ENCODE data around the gene SEMA3E.
"Not testable (repeated sequence)": the region's sequence is repeated elsewhere in the genome, so short reads cannot be mapped to it uniquely, and the experiment has no call there.

Gene SEMA3E

GRCh38 chr7:83686416-83686815 lies 37.5 kb upstream of the SEMA3E start:
- POLR2A ChIA-PET: no interaction called here
- Histone ChIP-seq H3K4me3 (ENCODE audit: control insufficient read depth in 1 of 7, extremely low read depth in 1 of 7, insufficient read depth in 4 of 7, low read depth in 2 of 7, low read length in 6 of 7) (no peak overlapping the region), H3K27ac (ENCODE audit: insufficient read depth in 1 of 2, low read depth in 1 of 2, low read length in 2 of 2, poor library complexity in 1 of 2, severe bottlenecking in 2 of 2) (no peak overlapping the region), H3K4me1 (ENCODE audit: control extremely low read depth in 1 of 4, control insufficient read depth in 4 of 4, insufficient read depth in 4 of 4, low read length in 3 of 4) (no peaks in the 10 kb centered on the region), H3K9me3 (ENCODE audit: control extremely low read depth in 1 of 5, control insufficient read depth in 4 of 5, insufficient read depth in 2 of 5, low read depth in 1 of 5, low read length in 4 of 5) (no peaks in the 10 kb centered on the region), H3K27me3 (replicated peaks in 2 of 5; ENCODE audit: control insufficient read depth in 4 of 5, insufficient read depth in 5 of 5, low read length in 4 of 5) (no peaks in the 10 kb centered on the region), H3K36me3 (ENCODE audit: control insufficient read depth in 4 of 4, insufficient read depth in 4 of 4, low read length in 3 of 4) (no peaks in the 10 kb centered on the region)
- no CpG with 5 or more reads among the region's 1 CpG for WGBS (ENCODE audit: insufficient coverage)
- no peak for DNase-seq
- CTCF ChIA-PET: no interaction called here

- Histone ChIP-seq H3K4me3 (ENCODE audit: control insufficient read depth in 1 of 7, extremely low read depth in 1 of 7, insufficient read depth in 4 of 7, low read depth in 2 of 7, low read length in 6 of 7) (no peak overlapping the region), H3K4me1 (ENCODE audit: control extremely low read depth in 1 of 4, control insufficient read depth in 4 of 4, insufficient read depth in 4 of 4, low read length in 3 of 4) (no peaks in the 10 kb centered on the region), H3K27me3 (replicated peaks in 2 of 5; ENCODE audit: control insufficient read depth in 4 of 5, insufficient read depth in 5 of 5, low read length in 4 of 5) (no peaks in the 10 kb centered on the region), H3K36me3 (ENCODE audit: control insufficient read depth in 4 of 4, insufficient read depth in 4 of 4, low read length in 3 of 4) (no peaks in the 10 kb centered on the region), H3K9me3 (ENCODE audit: control extremely low read depth in 1 of 5, control insufficient read depth in 4 of 5, insufficient read depth in 2 of 5, low read depth in 1 of 5, low read length in 4 of 5) (no peaks in the 10 kb centered on the region), H3K27ac (ENCODE audit: insufficient read depth in 1 of 2, low read depth in 1 of 2, low read length in 2 of 2, poor library complexity in 1 of 2, severe bottlenecking in 2 of 2) (no peak overlapping the region)
- 89% methylated on average over 1 of the region's 3 CpGs for WGBS (ENCODE audit: insufficient coverage)
- DNase-seq: no peak
- POLR2A ChIA-PET: no interaction called here
- CTCF ChIA-PET: no interaction called here
Observed at GRCh38 chr7:83684928-83685327, 36.0 kb upstream of the SEMA3E start.

GRCh38 chr7:83681200-83681778 lies 32.4 kb upstream of the SEMA3E start:
- Histone ChIP-seq H3K4me1 (ENCODE audit: control extremely low read depth in 1 of 4, control insufficient read depth in 4 of 4, insufficient read depth in 4 of 4, low read length in 3 of 4) (no peaks in the 10 kb centered on the region), H3K36me3 (ENCODE audit: control insufficient read depth in 4 of 4, insufficient read depth in 4 of 4, low read length in 3 of 4) (no peaks in the 10 kb centered on the region), H3K9me3 (ENCODE audit: control extremely low read depth in 1 of 5, control insufficient read depth in 4 of 5, insufficient read depth in 2 of 5, low read depth in 1 of 5, low read length in 4 of 5) (no peaks in the 10 kb centered on the region), H3K27ac (ENCODE audit: insufficient read depth in 1 of 2, low read depth in 1 of 2, low read length in 2 of 2, poor library complexity in 1 of 2, severe bottlenecking in 2 of 2) (no peak overlapping the region), H3K27me3 (replicated peaks in 2 of 5; ENCODE audit: control insufficient read depth in 4 of 5, insufficient read depth in 5 of 5, low read length in 4 of 5) (no peaks in the 10 kb centered on the region), H3K4me3 (ENCODE audit: control insufficient read depth in 1 of 7, extremely low read depth in 1 of 7, insufficient read depth in 4 of 7, low read depth in 2 of 7, low read length in 6 of 7) (no peak overlapping the region)
- no peak for DNase-seq
- CTCF ChIA-PET: no interaction called here
- POLR2A ChIA-PET: no interaction called here
- 93% methylated on average over 4 of the region's 4 CpGs for WGBS (ENCODE audit: insufficient coverage)

GRCh38 chr7:83677180-83677866 lies 28.4 kb upstream of the SEMA3E start:
- ChIA-PET POLR2A (no interaction called here), CTCF (interaction anchor here (0.7 kb wide), 1 partner anchor 19 kb away, joined by 3 read pairs; no protein-coding TSS in a partner anchor)
- Histone ChIP-seq H3K27ac (ENCODE audit: insufficient read depth in 1 of 2, low read depth in 1 of 2, low read length in 2 of 2, poor library complexity in 1 of 2, severe bottlenecking in 2 of 2) (no peak overlapping the region), H3K4me3 (ENCODE audit: control insufficient read depth in 1 of 7, extremely low read depth in 1 of 7, insufficient read depth in 4 of 7, low read depth in 2 of 7, low read length in 6 of 7) (no peak overlapping the region), H3K9me3 (ENCODE audit: control extremely low read depth in 1 of 5, control insufficient read depth in 4 of 5, insufficient read depth in 2 of 5, low read depth in 1 of 5, low read length in 4 of 5) (no peaks in the 10 kb centered on the region), H3K36me3 (ENCODE audit: control insufficient read depth in 4 of 4, insufficient read depth in 4 of 4, low read length in 3 of 4) (no peaks in the 10 kb centered on the region), H3K27me3 (replicated peaks in 2 of 5; ENCODE audit: control insufficient read depth in 4 of 5, insufficient read depth in 5 of 5, low read length in 4 of 5) (no peaks in the 10 kb centered on the region), H3K4me1 (ENCODE audit: control extremely low read depth in 1 of 4, control insufficient read depth in 4 of 4, insufficient read depth in 4 of 4, low read length in 3 of 4) (no peaks in the 10 kb centered on the region)
- DNase-seq: no peak
- WGBS (ENCODE audit: insufficient coverage): 84% methylated on average over 4 of the region's 4 CpGs

- H3K4me1 ChIP-seq (ENCODE audit: control extremely low read depth in 1 of 4, control insufficient read depth in 4 of 4, insufficient read depth in 4 of 4, low read length in 3 of 4); H3K27me3 ChIP-seq (replicated peaks in 2 of 5; ENCODE audit: control insufficient read depth in 4 of 5, insufficient read depth in 5 of 5, low read length in 4 of 5); DNase-seq; H3K9me3 ChIP-seq (ENCODE audit: control extremely low read depth in 1 of 5, control insufficient read depth in 4 of 5, insufficient read depth in 2 of 5, low read depth in 1 of 5, low read length in 4 of 5); CTCF ChIA-PET; H3K4me3 ChIP-seq (ENCODE audit: control insufficient read depth in 1 of 7, extremely low read depth in 1 of 7, insufficient read depth in 4 of 7, low read depth in 2 of 7, low read length in 6 of 7); H3K27ac ChIP-seq (ENCODE audit: insufficient read depth in 1 of 2, low read depth in 1 of 2, low read length in 2 of 2, poor library complexity in 1 of 2, severe bottlenecking in 2 of 2); POLR2A ChIA-PET; H3K36me3 ChIP-seq (ENCODE audit: control insufficient read depth in 4 of 4, insufficient read depth in 4 of 4, low read length in 3 of 4): not testable (repeated sequence)
- over 99% methylated on average over 24 of the region's 28 CpGs for WGBS (ENCODE audit: insufficient coverage)
Observed at GRCh38 chr7:83673291-83673690, 24.4 kb upstream of the SEMA3E start.

- no peak overlapping the region for H3K27ac ChIP-seq (ENCODE audit: insufficient read depth in 1 of 2, low read depth in 1 of 2, low read length in 2 of 2, poor library complexity in 1 of 2, severe bottlenecking in 2 of 2)
- no peak for DNase-seq
- WGBS (ENCODE audit: insufficient coverage): no CpG with 5 or more reads among the region's 2 CpGs
- CTCF ChIA-PET: no interaction called here
- POLR2A ChIA-PET: no interaction called here
- H3K9me3 ChIP-seq (ENCODE audit: control extremely low read depth in 1 of 5, control insufficient read depth in 4 of 5, insufficient read depth in 2 of 5, low read depth in 1 of 5, low read length in 4 of 5): no peaks in the 10 kb centered on the region
- H3K4me1 ChIP-seq (ENCODE audit: control extremely low read depth in 1 of 4, control insufficient read depth in 4 of 4, insufficient read depth in 4 of 4, low read length in 3 of 4): no peaks in the 10 kb centered on the region
- H3K4me3 ChIP-seq (ENCODE audit: control insufficient read depth in 1 of 7, extremely low read depth in 1 of 7, insufficient read depth in 4 of 7, low read depth in 2 of 7, low read length in 6 of 7): no peak overlapping the region
- H3K27me3 ChIP-seq (replicated peaks in 2 of 5; ENCODE audit: control insufficient read depth in 4 of 5, insufficient read depth in 5 of 5, low read length in 4 of 5): no peaks in the 10 kb centered on the region
- H3K36me3 ChIP-seq (ENCODE audit: control insufficient read depth in 4 of 4, insufficient read depth in 4 of 4, low read length in 3 of 4): no peaks in the 10 kb centered on the region
Observed at GRCh38 chr7:83672157-83672556, 23.2 kb upstream of the SEMA3E start.

GRCh38 chr7:83663131-83663530 lies 14.2 kb upstream of the SEMA3E start:
- H3K4me3 ChIP-seq (ENCODE audit: control insufficient read depth in 1 of 7, extremely low read depth in 1 of 7, insufficient read depth in 4 of 7, low read depth in 2 of 7, low read length in 6 of 7): no peak overlapping the region
- no peak for DNase-seq
- no peaks in the 10 kb centered on the region for H3K36me3 ChIP-seq (ENCODE audit: control insufficient read depth in 4 of 4, insufficient read depth in 4 of 4, low read length in 3 of 4)
- H3K4me1 ChIP-seq (ENCODE audit: control extremely low read depth in 1 of 4, control insufficient read depth in 4 of 4, insufficient read depth in 4 of 4, low read length in 3 of 4): no peaks in the 10 kb centered on the region
- CTCF ChIA-PET: no interaction called here
- POLR2A ChIA-PET: no interaction called here
- WGBS (ENCODE audit: insufficient coverage): 100% methylated on average over 2 of the region's 4 CpGs
- H3K9me3 ChIP-seq (ENCODE audit: control extremely low read depth in 1 of 5, control insufficient read depth in 4 of 5, insufficient read depth in 2 of 5, low read depth in 1 of 5, low read length in 4 of 5): no peaks in the 10 kb centered on the region
- no peak overlapping the region for H3K27ac ChIP-seq (ENCODE audit: insufficient read depth in 1 of 2, low read depth in 1 of 2, low read length in 2 of 2, poor library complexity in 1 of 2, severe bottlenecking in 2 of 2)
- H3K27me3 ChIP-seq (replicated peaks in 2 of 5; ENCODE audit: control insufficient read depth in 4 of 5, insufficient read depth in 5 of 5, low read length in 4 of 5): peaks cover 0 to 5% (median 0%) of the 10 kb centered on the region in 5 experiments
